ENCODE results near the gene STPG3. TPM values are rescaled to one million over a fixed set of nuclear protein-coding genes. Genes with fewer than 3 reads are reported as not detected.

The STPG3 gene
- total and polyA plus RNA-seq, 9 of the 15 experiments (the other 6 are each of a cell fraction or from before 2014, with no cell fraction given): not detected

DNA sequence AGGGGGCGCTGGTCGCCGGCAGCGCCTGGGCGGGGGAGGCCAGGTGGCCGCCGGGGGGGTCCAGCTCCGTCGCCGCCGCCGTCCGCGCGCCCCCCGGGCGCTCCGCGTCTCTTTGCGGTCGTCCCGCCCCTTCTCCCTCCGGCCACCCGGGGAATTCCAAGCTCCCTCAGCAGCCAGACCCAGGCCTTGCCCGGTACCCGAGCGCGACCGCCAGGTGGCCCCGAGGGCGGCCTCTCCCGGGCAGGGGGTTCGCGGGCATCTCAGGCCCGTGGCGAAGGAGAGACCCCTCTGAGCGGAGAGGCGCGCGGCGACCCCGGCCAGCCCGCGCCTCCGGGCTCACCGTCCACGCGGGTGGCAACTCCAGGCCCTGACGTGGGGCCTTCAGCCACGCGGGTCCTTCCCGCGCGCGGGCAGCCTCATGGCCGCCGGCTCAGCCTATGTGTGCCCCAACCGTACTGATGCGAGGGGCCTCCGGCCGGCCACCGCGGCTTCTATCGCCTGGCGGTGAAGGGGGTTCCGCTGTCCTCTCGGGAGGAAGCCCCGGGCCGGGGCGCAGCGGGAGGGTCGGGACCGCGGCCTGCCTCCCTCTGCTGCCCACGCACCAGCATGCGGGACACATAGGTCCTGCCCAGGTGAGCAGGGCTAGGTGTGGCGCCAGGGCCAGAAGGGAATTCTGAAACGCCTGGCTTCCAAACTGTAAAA, 51.5 kb downstream of the STPG3 start (continued):
- TF ChIP-seq, protein P1, sequence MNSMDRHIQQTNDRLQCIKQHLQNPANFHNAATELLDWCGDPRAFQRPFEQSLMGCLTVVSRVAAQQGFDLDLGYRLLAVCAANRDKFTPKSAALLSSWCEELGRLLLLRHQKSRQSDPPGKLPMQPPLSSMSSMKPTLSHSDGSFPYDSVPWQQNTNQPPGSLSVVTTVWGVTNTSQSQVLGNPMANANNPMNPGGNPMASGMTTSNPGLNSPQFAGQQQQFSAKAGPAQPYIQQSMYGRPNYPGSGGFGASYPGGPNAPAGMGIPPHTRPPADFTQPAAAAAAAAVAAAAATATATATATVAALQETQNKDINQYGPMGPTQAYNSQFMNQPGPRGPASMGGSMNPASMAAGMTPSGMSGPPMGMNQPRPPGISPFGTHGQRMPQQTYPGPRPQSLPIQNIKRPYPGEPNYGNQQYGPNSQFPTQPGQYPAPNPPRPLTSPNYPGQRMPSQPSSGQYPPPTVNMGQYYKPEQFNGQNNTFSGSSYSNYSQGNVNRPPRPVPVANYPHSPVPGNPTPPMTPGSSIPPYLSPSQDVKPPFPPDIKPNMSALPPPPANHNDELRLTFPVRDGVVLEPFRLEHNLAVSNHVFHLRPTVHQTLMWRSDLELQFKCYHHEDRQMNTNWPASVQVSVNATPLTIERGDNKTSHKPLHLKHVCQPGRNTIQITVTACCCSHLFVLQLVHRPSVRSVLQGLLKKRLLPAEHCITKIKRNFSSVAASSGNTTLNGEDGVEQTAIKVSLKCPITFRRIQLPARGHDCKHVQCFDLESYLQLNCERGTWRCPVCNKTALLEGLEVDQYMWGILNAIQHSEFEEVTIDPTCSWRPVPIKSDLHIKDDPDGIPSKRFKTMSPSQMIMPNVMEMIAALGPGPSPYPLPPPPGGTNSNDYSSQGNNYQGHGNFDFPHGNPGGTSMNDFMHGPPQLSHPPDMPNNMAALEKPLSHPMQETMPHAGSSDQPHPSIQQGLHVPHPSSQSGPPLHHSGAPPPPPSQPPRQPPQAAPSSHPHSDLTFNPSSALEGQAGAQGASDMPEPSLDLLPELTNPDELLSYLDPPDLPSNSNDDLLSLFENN (IDR thresholded peaks at IDR 0.05; ENCODE audit: low read depth in 2 of 2, low read length in 2 of 2): peak in 1 of 2 experiments; percentile 33; a peak in 1 of 4 replicates
- TF ChIP-seq MCM7 (IDR thresholded peaks at IDR 0.05) (no peak), ARHGAP35 (IDR thresholded peaks at IDR 0.05; ENCODE audit: partially characterized antibody) (no peak), CBFA2T2 (conservative IDR thresholded peaks at IDR 0.05) (no peak), ZNF696 (CRISPR knock-in tag; conservative IDR thresholded peaks at IDR 0.05) (no peak), STAG1 (CRISPR knock-in tag; IDR thresholded peaks at IDR 0.05; ENCODE audit: borderline replicate concordance) (peak; percentile 60), ZNF263 (CRISPR knock-in tag; IDR thresholded peaks at IDR 0.05; ENCODE audit: borderline replicate concordance) (no peak; the same call in 1 of the 2 replicates), NFE2 (IDR thresholded peaks at IDR 0.05; ENCODE audit: low read depth) (no peak), PTBP1 (IDR thresholded peaks at IDR 0.05; ENCODE audit: low read depth, low read length) (no peak), ZNF561 (CRISPR knock-in tag; conservative IDR thresholded peaks at IDR 0.05) (no peak)
- TF ChIP-seq, protein P2, sequence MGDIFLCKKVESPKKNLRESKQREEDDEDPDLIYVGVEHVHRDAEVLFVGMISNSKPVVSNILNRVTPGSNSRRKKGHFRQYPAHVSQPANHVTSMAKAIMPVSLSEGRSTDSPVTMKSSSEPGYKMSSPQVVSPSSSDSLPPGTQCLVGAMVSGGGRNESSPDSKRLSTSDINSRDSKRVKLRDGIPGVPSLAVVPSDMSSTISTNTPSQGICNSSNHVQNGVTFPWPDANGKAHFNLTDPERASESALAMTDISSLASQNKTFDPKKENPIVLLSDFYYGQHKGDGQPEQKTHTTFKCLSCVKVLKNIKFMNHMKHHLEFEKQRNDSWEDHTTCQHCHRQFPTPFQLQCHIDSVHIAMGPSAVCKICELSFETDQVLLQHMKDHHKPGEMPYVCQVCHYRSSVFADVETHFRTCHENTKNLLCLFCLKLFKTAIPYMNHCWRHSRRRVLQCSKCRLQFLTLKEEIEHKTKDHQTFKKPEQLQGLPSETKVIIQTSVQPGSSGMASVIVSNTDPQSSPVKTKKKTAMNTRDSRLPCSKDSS (IDR thresholded peaks at IDR 0.05; ENCODE audit: low read depth, partially characterized antibody): no peak
- TF ChIP-seq, protein P3, sequence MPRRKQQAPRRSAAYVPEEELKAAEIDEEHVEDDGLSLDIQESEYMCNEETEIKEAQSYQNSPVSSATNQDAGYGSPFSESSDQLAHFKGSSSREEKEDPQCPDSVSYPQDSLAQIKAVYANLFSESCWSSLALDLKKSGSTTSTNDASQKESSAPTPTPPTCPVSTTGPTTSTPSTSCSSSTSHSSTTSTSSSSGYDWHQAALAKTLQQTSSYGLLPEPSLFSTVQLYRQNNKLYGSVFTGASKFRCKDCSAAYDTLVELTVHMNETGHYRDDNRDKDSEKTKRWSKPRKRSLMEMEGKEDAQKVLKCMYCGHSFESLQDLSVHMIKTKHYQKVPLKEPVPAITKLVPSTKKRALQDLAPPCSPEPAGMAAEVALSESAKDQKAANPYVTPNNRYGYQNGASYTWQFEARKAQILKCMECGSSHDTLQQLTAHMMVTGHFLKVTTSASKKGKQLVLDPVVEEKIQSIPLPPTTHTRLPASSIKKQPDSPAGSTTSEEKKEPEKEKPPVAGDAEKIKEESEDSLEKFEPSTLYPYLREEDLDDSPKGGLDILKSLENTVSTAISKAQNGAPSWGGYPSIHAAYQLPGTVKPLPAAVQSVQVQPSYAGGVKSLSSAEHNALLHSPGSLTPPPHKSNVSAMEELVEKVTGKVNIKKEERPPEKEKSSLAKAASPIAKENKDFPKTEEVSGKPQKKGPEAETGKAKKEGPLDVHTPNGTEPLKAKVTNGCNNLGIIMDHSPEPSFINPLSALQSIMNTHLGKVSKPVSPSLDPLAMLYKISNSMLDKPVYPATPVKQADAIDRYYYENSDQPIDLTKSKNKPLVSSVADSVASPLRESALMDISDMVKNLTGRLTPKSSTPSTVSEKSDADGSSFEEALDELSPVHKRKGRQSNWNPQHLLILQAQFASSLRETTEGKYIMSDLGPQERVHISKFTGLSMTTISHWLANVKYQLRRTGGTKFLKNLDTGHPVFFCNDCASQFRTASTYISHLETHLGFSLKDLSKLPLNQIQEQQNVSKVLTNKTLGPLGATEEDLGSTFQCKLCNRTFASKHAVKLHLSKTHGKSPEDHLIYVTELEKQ (CRISPR knock-in tag; IDR thresholded peaks at IDR 0.05): no peak
- TF ChIP-seq, protein P4, sequence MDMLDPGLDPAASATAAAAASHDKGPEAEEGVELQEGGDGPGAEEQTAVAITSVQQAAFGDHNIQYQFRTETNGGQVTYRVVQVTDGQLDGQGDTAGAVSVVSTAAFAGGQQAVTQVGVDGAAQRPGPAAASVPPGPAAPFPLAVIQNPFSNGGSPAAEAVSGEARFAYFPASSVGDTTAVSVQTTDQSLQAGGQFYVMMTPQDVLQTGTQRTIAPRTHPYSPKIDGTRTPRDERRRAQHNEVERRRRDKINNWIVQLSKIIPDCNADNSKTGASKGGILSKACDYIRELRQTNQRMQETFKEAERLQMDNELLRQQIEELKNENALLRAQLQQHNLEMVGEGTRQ (CRISPR knock-in tag; IDR thresholded peaks at IDR 0.05): no peak
- TF ChIP-seq, protein P5, sequence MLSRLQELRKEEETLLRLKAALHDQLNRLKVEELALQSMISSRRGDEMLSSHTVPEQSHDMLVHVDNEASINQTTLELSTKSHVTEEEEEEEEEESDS (CRISPR knock-in tag; IDR thresholded peaks at IDR 0.05): no peak
- TF ChIP-seq, protein P6, sequence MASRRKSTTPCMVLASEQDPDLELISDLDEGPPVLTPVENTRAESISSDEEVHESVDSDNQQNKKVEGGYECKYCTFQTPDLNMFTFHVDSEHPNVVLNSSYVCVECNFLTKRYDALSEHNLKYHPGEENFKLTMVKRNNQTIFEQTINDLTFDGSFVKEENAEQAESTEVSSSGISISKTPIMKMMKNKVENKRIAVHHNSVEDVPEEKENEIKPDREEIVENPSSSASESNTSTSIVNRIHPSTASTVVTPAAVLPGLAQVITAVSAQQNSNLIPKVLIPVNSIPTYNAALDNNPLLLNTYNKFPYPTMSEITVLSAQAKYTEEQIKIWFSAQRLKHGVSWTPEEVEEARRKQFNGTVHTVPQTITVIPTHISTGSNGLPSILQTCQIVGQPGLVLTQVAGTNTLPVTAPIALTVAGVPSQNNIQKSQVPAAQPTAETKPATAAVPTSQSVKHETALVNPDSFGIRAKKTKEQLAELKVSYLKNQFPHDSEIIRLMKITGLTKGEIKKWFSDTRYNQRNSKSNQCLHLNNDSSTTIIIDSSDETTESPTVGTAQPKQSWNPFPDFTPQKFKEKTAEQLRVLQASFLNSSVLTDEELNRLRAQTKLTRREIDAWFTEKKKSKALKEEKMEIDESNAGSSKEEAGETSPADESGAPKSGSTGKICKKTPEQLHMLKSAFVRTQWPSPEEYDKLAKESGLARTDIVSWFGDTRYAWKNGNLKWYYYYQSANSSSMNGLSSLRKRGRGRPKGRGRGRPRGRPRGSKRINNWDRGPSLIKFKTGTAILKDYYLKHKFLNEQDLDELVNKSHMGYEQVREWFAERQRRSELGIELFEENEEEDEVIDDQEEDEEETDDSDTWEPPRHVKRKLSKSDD (conservative IDR thresholded peaks at IDR 0.05; ENCODE audit: low read length): no peak
